Neural cell (in vitro differentiated cells): ENCODE results near the gene PRF1. TPM values are rescaled to one million over a fixed set of nuclear protein-coding genes. Genes with fewer than 3 reads are reported as not detected.

ENCODE experiments used
- H2AFZ ChIP-seq: fragments of 200-600, 300-800 bp; sonication (generic), shearing (Covaris generic); 2 replicates; pipeline ENCODE4 v1.6.0; 2014; ENCODE audit warnings: low read depth, mild to moderate bottlenecking, antibody characterized with exemption, low read length, moderate library complexity
- H3F3A ChIP-seq: fragments of 200-600 bp; shearing (Covaris generic); 2 replicates; pipeline ENCODE4 v1.6.1; 2016; ENCODE audit warnings: mild to moderate bottlenecking, moderate library complexity, mixed read lengths, antibody characterized with exemption, low read length; ENCODE audit not compliant: insufficient read depth, poor library complexity, severe bottlenecking
- H3K27ac ChIP-seq: fragments of 200-600, 300-800 bp; sonication (generic), shearing (Covaris generic); 2 replicates; pipeline ENCODE4 v1.5.1; 2014; ENCODE audit warnings: mild to moderate bottlenecking, low read length, moderate library complexity
- H3K27me3 ChIP-seq: fragments of 300-800, 200-600 bp; sonication (generic), shearing (Covaris generic); 2 replicates; pipeline ENCODE4 v1.6.0; 2014; ENCODE audit warnings: mild to moderate bottlenecking, low read depth, low read length, moderate library complexity; ENCODE audit not compliant: insufficient read depth
- H3K36me3 ChIP-seq: fragments of 300-800, 200-600 bp; sonication (generic), shearing (Covaris generic); 2 replicates; pipeline ENCODE4 v1.5.1; 2014; ENCODE audit warnings: mild to moderate bottlenecking, antibody characterized with exemption, low read length, moderate library complexity; ENCODE audit not compliant: insufficient read depth
- H3K4me2 ChIP-seq: fragments of 300-800, 200-600 bp; sonication (generic), shearing (Covaris generic); 2 replicates; pipeline ENCODE4 v1.6.0; 2014; ENCODE audit warnings: mild to moderate bottlenecking, low read length
- H3K4me3 ChIP-seq: fragments of 300-800, 200-600 bp; sonication (generic), shearing (Covaris generic); 2 replicates; pipeline ENCODE4 v1.5.1; 2014; ENCODE audit warnings: mild to moderate bottlenecking, low read length, moderate library complexity
- H3K79me2 ChIP-seq: fragments of 200-600 bp; shearing (Covaris generic); replicated peaks from 2 replicates; pipeline ENCODE4 v1.6.0; 2014; ENCODE audit warnings: mild to moderate bottlenecking, low read length, moderate library complexity; ENCODE audit not compliant: insufficient read depth
- H3K9ac ChIP-seq: fragments of 300-800, 200-600 bp; sonication (generic), shearing (Covaris generic); 2 replicates; pipeline ENCODE4 v1.6.1; 2016; ENCODE audit warnings: mild to moderate bottlenecking, low read length, mixed read lengths
- H3K9me2 ChIP-seq: fragments of 200-600 bp; shearing (Covaris generic); 2 replicates; pipeline ENCODE4 v1.6.1; 2016; ENCODE audit warnings: mild to moderate bottlenecking, low read length, mixed read lengths; ENCODE audit not compliant: insufficient read depth
- H3K9me3 ChIP-seq: fragments of 200-600, 300-800 bp; sonication (generic), shearing (Covaris generic); 2 replicates; pipeline ENCODE4 v1.6.1; 2016; ENCODE audit warnings: mild to moderate bottlenecking, mixed run types, low read length, moderate library complexity, mixed read lengths
- H4K20me1 ChIP-seq: fragments of 200-600 bp; shearing (Covaris generic); 2 replicates; pipeline ENCODE4 v1.6.1; 2016; ENCODE audit warnings: mild to moderate bottlenecking, mixed run types; ENCODE audit not compliant: insufficient read depth
- EP300 ChIP-seq: fragments of 450-650 bp; conservative IDR thresholded peaks from 2 replicates; pipeline ENCODE4 v1.6.1; 2014; ENCODE audit warnings: antibody characterized with exemption, mild to moderate bottlenecking, moderate library complexity; ENCODE audit not compliant: poor library complexity, severe bottlenecking
- EZH2 ChIP-seq: fragments of 200-600, 300-800 bp; shearing (Covaris generic), sonication (generic); IDR thresholded peaks from 2 replicates; pipeline ENCODE4 v1.6.1; 2014; ENCODE audit warnings: antibody characterized with exemption, low read length, borderline replicate concordance, mild to moderate bottlenecking; ENCODE audit not compliant: insufficient read depth, poor library complexity, severe bottlenecking
- MXI1 ChIP-seq: fragments of 450-650 bp; conservative IDR thresholded peaks from 2 replicates; pipeline ENCODE4 v1.6.1; 2014; ENCODE audit warnings: antibody characterized with exemption, mild to moderate bottlenecking; ENCODE audit not compliant: poor library complexity, severe bottlenecking
- POLR2AphosphoS5 ChIP-seq: IDR thresholded peaks from 2 replicates; pipeline ENCODE4 v1.6.1; 2012
- RAD21 ChIP-seq: fragments of 450-650 bp; conservative IDR thresholded peaks from 2 replicates; pipeline ENCODE4 v1.6.1; 2014; ENCODE audit warnings: antibody characterized with exemption, mild to moderate bottlenecking, moderate library complexity
- SMC3 ChIP-seq: fragments of 450-650 bp; conservative IDR thresholded peaks from 2 replicates; pipeline ENCODE4 v1.6.1; 2014; ENCODE audit warnings: antibody characterized with exemption, mild to moderate bottlenecking, moderate library complexity; ENCODE audit not compliant: poor library complexity
- TAF1 ChIP-seq: IDR thresholded peaks from 2 replicates; pipeline ENCODE4 v1.6.1; 2012; ENCODE audit warnings: low read depth
- polyA plus RNA-seq: library from polyadenylated mRNA; depleted of rRNA; stranded (reverse); fragments of >200 nt; gene quantifications from 2 replicates; pipeline ENCODE4 v1.2.3, GENCODE V29; 2014
- TF ChIP-seq, protein P1 (sequence below): fragments of 450-650 bp; IDR thresholded peaks from 2 replicates; pipeline ENCODE4 v1.5.1; 2014; ENCODE audit warnings: antibody characterized with exemption, mild to moderate bottlenecking, moderate library complexity; ENCODE audit not compliant: poor library complexity, severe bottlenecking
- TF ChIP-seq, protein P2 (sequence below): IDR thresholded peaks from 2 replicates; pipeline ENCODE4 v1.6.1; 2012; ENCODE audit warnings: borderline replicate concordance

The PRF1 gene
- polyA plus RNA-seq, 1 donor from 2014 or later, result not detected

DNA sequence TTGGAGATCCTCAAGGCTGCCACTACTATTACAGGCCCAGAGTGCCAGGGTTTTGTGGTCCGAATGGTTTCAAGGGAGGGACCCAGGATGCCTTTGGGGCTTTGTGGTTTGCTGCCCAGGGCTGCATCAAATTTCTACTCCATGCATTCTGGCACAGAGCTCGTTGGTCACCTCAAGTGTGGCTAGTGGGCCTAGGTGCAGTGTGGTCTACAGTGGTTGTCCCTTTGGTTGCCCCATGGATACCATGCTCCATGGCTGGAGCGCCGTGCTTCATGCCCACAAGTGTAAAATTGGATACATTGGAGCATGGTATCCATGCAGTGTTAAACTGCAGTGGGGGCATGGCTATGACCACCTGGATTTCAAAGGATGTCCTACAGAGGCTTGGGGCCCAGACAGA is 5.4 kb upstream of the PRF1 start (continued):
- TF ChIP-seq EZH2 (no peak), TAF1 (no peak)

DNA sequence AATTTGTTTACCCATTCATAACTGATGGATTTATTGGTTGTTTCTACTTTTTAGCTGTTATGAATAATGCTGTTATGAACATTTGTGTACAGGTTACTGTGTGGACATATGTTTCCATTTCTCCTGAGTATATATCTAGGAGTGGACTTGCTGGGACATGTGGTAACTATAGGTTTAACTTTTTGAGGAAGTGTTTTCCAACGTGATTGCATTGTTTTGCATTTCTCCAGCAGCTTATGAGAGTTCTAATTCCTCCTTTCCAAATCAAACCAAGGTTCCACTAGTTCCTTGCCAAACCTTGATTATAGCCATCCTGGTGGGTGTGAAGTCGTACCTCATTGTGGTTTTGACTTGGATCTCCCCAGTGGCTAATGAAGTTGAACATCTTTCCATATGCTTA is 2.6 kb upstream of the PRF1 start:
- Histone ChIP-seq H3K9me2 (no peaks in the 10 kb centered on the region), H3K4me2 (no peak overlapping the region), H3K9me3 (no peaks in the 10 kb centered on the region), H3K27ac (no peak overlapping the region), H3K27me3 (no peaks in the 10 kb centered on the region), H3K9ac (no peak overlapping the region), H3K36me3 (no peaks in the 10 kb centered on the region), H3K4me3 (no peak overlapping the region), H3K79me2 (no peaks in the 10 kb centered on the region), H4K20me1 (no peaks in the 10 kb centered on the region), H3F3A (no peaks in the 10 kb centered on the region), H2AFZ (no peak overlapping the region)
- TF ChIP-seq EZH2 (no peak), RAD21 (no peak), TAF1 (no peak), MXI1 (no peak), POLR2AphosphoS5 (no peak), EP300 (no peak), SMC3 (no peak)
- TF ChIP-seq, protein P1, sequence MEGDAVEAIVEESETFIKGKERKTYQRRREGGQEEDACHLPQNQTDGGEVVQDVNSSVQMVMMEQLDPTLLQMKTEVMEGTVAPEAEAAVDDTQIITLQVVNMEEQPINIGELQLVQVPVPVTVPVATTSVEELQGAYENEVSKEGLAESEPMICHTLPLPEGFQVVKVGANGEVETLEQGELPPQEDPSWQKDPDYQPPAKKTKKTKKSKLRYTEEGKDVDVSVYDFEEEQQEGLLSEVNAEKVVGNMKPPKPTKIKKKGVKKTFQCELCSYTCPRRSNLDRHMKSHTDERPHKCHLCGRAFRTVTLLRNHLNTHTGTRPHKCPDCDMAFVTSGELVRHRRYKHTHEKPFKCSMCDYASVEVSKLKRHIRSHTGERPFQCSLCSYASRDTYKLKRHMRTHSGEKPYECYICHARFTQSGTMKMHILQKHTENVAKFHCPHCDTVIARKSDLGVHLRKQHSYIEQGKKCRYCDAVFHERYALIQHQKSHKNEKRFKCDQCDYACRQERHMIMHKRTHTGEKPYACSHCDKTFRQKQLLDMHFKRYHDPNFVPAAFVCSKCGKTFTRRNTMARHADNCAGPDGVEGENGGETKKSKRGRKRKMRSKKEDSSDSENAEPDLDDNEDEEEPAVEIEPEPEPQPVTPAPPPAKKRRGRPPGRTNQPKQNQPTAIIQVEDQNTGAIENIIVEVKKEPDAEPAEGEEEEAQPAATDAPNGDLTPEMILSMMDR, result no peak
- TF ChIP-seq, protein P2, sequence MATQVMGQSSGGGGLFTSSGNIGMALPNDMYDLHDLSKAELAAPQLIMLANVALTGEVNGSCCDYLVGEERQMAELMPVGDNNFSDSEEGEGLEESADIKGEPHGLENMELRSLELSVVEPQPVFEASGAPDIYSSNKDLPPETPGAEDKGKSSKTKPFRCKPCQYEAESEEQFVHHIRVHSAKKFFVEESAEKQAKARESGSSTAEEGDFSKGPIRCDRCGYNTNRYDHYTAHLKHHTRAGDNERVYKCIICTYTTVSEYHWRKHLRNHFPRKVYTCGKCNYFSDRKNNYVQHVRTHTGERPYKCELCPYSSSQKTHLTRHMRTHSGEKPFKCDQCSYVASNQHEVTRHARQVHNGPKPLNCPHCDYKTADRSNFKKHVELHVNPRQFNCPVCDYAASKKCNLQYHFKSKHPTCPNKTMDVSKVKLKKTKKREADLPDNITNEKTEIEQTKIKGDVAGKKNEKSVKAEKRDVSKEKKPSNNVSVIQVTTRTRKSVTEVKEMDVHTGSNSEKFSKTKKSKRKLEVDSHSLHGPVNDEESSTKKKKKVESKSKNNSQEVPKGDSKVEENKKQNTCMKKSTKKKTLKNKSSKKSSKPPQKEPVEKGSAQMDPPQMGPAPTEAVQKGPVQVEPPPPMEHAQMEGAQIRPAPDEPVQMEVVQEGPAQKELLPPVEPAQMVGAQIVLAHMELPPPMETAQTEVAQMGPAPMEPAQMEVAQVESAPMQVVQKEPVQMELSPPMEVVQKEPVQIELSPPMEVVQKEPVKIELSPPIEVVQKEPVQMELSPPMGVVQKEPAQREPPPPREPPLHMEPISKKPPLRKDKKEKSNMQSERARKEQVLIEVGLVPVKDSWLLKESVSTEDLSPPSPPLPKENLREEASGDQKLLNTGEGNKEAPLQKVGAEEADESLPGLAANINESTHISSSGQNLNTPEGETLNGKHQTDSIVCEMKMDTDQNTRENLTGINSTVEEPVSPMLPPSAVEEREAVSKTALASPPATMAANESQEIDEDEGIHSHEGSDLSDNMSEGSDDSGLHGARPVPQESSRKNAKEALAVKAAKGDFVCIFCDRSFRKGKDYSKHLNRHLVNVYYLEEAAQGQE, result no peak

DNA sequence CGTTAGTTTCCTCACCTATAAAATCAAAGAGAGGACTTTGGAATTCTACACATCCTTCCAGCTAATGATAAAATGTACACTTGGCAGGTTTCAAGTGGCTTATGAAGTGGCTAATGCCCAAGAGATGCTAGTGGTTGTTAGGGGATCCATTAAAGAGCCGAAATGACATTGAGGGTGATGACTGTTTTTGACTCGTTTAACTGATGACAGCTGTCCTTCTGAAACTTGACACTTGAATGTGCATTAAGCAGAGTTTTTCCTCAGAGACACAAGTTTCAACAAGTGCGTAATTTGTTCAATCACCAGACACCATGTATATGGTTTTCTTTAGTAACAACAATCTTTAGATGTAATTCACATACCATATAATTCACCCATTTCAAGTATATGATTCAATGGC is 1.6 kb upstream of the PRF1 start:
- Histone ChIP-seq H3K9ac (no peak overlapping the region), H3K36me3 (no peaks in the 10 kb centered on the region), H3K79me2 (no peaks in the 10 kb centered on the region), H3K27me3 (no peaks in the 10 kb centered on the region), H3K9me3 (no peaks in the 10 kb centered on the region), H3K9me2 (no peaks in the 10 kb centered on the region), H3F3A (no peaks in the 10 kb centered on the region), H3K4me3 (no peak overlapping the region), H3K4me2 (no peak overlapping the region), H4K20me1 (no peaks in the 10 kb centered on the region), H3K27ac (no peak overlapping the region), H2AFZ (no peak overlapping the region)
- peak; percentile 48 for TF ChIP-seq EP300
- TF ChIP-seq, protein P1, result no peak
